ENCODE measurements around the gene DMD.
"Not testable (repeated sequence)": the region's sequence is repeated elsewhere in the genome, so short reads cannot be mapped to it uniquely, and the experiment has no call there.

DMD gene

DNA sequence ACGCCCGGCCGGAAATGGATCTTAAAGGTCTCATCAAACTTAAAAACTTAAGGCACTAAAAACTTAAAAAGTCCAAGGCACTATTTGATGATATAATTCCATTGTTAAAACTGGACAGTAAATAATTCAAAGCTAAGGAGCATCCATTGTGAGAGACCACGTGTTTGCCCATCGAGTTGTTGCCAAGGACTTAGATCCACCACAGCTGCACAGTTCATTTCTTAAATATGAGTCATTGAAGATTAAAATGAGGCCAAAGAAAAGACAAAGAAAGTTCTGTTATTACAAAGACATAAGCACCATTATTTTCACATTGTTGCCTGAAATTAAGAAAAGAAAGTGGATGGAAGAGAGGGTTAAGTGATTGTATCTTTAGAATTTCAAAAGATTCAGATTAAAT, 1728.0 kb downstream of the DMD start:
- in situ Hi-C loops (cut with MboI; ENCODE audit: low sequenced_read_pairs): no loop called here

DNA sequence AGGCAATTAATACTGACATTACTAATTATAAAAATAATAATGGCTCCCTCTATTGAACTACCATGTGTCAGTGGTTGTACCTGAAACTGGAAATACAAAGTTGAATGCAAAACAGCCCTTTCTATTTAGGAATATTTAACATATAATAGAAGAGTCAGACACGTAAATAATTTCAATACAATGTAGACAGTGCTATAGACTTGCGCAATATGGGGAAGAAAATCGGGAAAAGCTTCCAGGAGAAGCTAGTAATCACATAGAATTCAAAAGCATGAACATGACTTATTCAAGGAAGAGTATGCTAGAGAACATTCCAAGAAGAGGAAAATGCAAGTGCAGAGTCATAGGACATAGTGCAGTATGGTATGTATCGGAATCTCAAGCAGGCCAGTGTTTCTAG, 1730.7 kb downstream of the DMD start:
- in situ Hi-C loops (cut with MboI; ENCODE audit: low sequenced_read_pairs): no loop called here

DNA sequence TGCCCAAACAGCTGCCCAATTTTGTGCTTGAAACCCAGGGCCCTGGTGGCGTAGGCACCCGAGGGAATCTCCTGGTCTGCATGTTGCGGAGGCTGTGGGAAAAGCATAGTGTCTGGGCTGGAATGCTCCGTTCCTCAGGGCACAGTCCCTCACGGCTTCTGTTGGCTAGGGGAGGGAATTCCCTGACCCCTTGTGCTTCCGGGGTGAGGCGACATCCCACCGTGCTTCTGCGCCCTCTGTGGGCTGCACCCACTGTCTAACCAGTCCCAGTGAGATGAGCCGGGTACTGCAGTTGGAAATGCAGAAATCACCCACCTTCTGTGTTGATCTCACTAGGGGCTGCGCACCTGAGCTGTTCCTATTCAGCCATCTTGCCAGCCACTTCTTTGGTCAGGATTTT, 1740.1 kb downstream of the DMD start:
- in situ Hi-C loops (cut with MboI; ENCODE audit: low sequenced_read_pairs): no loop called here

DNA sequence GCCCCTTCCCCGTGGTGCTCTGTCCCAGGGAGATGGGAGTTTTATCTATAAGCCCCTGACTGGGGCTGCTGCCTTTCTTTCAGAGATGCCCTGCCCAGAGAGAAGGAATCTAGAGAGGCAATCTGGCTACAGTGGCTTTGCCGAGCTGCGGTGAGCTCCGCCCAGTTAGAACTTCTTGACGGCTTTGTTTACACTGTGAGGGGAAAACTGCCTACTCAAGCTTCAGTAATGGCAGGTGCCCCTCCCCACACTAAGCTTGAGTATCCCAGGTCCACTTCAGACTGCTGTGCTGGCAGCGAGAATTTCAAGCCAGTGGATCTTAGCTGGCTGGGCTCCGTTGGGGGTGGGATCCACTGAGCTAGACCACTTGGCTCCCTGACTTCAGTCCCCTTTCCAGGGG, 1740.6 kb downstream of the DMD start:
- in situ Hi-C loops (cut with MboI; ENCODE audit: low sequenced_read_pairs): not testable (repeated sequence)

DNA sequence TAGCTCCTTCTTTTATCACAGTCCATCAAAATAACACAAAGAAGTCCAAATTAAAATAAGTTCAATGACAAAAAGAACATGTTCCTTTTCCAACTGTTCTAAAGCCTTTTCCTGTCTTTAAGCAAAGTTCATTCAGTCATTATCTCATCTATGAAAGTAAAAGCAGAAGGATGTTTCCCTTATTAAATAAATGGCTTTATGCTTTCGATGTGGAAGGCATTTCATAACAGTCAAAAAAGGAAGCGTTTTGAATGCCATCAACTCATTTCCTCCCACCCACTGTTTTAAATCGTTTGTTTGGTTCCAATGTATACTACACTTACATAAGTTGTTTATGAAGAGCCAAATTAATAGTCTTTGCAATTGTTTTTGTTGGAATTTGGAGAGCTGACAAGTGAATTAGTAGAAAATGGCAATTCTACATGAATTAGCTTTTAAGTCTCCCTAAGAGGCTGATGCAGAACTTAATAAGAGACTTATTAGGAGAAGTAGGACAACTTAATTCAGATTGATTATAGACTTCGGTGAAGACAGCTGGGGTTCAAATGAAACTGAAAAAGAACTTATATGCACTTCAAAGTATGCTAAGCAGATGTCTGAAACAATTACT, 1746.9 kb downstream of the DMD start:
- in situ Hi-C loops (cut with MboI; ENCODE audit: low sequenced_read_pairs): no loop called here

DNA sequence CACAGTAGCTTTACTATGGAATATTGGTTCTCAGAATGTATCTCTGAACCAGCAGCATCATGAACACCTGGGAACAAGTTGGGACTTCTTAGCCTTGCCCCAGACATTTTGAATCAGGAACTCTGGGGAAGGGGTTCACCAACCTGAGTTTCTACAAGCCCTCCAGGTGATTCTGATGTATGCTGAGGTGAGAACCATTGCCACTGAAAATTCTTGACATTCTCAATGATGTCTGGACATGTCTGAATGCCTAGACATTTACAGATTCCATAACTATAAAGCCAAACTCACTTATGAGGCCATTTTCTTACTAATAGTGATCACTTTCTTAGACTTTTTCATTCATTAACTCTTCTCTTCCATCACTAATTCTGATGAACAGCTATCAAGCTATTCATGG, 1750.1 kb downstream of the DMD start:
- in situ Hi-C loops (cut with MboI; ENCODE audit: low sequenced_read_pairs): no loop called here

DNA sequence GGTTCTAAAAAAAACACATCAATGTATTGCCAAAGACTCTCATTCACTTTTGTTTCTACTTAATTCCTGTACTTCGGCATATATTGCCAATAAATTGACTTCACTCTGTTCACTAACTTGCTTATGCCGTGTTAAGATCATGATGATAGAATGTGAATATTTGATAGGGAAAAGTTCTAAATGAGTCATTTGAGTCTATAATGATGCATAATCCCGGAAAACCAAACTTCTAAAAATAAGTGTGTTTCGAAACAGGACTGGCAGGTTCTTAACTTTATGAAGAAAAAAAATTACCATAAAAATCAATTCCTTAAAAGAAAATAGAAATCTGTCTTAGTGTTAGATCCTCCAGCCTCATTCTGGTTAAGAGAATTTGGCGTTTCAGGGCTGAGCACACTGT, 1752.0 kb downstream of the DMD start:
- in situ Hi-C loops (cut with MboI; ENCODE audit: low sequenced_read_pairs): no loop called here

DNA sequence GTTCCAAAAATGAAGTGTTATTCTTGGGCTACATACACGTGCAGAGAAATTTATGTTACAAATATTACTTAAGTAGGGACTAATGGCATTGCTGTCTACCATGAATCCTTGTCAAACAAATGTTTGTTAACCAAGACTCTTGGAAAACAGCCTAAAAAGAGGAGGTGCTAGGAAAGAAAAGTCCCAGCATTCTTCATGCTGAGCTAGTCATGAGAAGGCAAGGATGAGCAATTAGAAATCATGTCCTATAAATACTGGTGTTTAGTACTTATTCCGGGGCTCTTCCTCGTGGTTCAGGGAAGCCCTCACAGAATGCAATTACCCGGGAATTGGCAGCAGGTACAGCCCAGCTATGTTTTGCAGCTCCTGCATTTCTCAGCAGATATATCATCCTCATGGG, 1761.4 kb downstream of the DMD start:
- in situ Hi-C loops (cut with MboI; ENCODE audit: low sequenced_read_pairs): no loop called here

DNA sequence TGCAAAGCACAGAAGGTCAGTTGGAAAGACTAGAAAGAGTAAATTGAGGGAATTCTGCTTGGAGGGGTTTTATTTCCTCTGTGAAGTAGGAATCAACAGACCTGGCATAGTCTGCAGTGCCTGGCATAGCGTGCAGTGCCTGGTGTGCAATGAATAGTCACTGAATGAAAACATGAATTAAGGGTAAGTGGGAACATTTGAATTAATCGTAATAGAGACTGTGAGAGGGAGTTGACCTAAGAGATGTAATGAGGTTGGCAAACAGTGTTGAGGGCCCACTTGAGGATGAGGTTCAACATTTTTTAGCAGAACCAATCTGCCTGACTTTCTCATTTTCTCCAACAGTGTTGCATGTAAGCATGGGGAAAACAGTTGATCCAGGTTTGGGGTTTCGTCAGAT, 1762.3 kb downstream of the DMD start:
- in situ Hi-C loops (cut with MboI; ENCODE audit: low sequenced_read_pairs): no loop called here

DNA sequence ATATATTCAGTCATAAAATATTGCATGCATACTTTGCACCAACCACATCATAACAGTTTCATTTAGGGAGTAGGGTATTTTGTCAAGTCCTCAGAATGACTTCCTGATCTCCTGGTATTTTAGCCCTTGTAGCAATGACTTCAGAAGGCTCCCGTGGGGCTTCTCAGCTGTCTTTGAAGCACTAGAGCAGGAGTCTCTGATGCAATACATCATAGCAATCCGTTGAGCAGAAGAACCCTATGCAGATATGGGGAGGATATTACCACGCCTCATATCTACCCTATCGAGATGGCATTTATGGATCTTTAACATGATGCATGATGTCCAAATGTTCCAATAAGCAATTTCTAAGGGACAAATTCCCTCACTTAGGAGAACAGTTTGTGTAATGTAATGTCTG, 1765.8 kb downstream of the DMD start:
- in situ Hi-C loops (cut with MboI; ENCODE audit: low sequenced_read_pairs): no loop called here

DNA sequence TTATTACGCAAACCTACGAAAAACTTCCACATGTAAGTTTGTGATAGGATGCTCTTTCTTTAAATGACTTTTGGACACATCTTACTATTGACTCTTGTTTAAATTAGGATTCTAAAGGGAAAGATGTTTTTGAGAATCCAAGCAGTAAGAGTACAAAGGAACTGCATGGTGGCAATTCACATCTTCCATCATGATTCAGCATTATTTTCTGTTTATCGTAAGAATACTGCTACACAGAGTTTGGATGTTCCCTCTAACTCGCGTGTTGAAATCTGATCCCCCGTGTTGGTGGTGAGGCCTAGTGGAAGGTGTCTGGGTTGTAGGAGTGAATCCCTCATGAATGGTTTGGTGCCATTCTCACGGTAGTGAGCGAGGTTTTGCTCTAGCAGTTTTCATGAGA, 1767.7 kb downstream of the DMD start:
- in situ Hi-C loops (cut with MboI; ENCODE audit: low sequenced_read_pairs): no loop called here

DNA sequence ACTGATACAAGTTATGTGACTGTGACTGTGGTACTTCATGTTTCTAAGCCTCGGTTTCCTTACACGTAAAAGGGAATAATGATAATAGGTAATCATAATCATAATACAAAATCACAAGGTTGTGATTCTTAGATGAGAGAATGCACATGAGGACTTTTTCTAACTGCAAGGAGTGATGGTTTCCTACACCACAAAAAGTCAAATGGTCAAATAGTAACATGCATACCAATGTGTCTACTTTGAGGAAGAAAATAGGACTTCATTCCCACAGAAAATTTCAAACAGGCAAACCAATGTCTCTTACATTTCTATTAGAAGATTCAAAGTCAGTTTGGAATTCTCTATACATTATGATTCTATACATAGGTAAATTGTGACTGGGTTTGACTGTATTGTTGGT, 1770.8 kb downstream of the DMD start:
- in situ Hi-C loops (cut with MboI; ENCODE audit: low sequenced_read_pairs): no loop called here

DNA sequence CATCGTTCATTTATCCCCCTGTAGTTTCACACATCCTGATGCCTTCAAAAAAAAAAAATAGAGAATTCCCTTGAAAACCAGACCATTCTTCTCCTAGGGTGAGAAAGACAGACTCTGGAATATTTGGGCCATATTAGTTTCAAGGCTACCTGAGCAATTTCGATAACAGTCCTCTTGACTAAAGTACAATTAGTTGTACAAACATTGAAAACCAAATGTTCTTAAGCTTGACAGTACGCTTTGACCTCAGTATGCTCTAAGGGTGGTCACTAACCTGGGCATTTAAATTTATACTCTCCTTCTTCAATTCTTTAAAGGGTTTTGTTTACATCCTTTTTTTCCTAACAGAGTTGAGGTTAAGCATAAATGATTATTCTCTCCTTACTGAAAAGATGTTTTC, 1774.9 kb downstream of the DMD start:
- in situ Hi-C loops (cut with MboI; ENCODE audit: low sequenced_read_pairs): no loop called here

DNA sequence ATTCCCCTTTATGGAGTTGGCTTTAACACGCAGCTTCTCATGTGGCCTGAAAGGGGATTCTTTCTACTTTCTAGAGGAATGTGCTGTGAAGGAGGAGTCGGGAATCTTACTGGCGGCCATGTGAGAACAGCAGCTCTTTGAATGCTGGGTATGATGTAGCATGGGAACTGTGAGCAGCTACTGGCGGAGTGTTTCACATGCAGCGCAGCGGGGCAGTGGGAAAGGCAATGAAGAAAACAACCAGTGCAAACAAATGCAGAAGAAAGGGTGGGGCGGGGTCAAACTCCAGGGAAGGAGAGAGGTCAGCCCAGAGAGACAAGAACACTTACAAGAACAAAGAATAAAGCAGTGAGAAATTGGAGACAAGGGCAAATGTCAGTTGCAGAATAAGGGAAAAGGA, 1775.8 kb downstream of the DMD start:
- in situ Hi-C loops (cut with MboI; ENCODE audit: low sequenced_read_pairs): no loop called here

DNA sequence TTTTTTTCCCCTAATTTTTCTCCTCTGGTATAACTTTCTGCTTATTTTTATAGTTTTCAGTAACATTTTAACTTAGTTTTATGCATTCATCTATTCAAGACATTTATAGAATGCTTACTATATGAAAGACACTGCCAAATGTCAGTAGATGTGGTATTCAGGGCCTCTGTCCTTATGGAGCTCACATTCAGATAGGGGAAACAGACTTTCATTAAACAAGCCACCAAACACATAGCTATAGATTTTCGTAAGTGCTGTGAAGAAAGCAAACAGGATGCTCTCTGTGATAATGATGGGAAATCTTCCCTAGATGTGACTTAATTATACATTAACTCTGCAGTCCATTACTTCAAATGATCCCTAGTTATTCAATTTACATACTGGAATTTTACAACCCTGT, 1777.5 kb downstream of the DMD start:
- in situ Hi-C loops (cut with MboI; ENCODE audit: low sequenced_read_pairs): no loop called here

DNA sequence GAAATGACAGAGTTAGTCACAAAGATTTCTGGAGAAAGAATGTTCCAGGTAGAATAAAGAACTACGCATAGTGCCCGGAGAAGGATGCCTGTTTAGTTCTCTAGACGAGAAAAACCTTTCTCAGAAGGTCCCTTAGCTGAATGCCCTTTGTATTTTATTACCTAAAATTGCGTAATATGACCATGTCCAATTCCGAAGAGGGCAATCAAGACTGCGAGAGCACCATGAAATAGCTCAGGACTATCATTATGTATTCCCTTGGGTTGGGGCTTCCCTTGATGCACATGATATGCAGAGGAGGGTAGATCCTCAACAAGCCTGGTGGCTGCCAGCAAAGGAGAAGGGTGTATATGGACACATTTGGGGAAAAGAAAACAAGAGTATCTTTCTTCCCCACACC, 1781.4 kb downstream of the DMD start:
- in situ Hi-C loops (cut with MboI; ENCODE audit: low sequenced_read_pairs): no loop called here

DNA sequence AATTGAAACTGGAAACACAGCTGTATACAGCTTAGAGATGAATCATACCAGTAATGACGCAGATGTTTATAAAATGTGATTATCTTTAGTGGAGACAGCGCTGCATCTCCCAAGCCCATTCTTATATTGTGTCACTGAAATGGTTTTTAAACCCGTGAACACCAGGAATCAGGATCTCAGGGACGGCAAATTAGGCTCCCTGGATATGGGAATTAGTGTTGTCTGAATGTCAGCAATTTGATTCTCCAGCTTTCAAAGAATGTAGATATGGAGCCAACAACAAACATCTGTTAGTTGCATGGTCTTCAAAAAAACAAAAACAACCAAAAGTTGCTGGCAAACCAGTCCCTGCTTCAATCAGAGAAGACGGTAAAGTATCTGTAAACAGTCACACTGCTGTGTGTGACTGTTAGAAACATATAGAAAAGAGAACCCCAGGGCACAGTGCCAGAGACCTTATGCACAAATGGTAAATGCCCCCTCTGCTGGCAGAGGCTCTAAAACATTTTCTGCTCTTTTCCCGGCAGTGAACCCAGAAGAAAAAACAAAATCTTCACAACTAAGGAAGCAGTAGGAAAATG, 1787.7 kb downstream of the DMD start:
- in situ Hi-C loops (cut with MboI; ENCODE audit: low sequenced_read_pairs): no loop called here

DNA sequence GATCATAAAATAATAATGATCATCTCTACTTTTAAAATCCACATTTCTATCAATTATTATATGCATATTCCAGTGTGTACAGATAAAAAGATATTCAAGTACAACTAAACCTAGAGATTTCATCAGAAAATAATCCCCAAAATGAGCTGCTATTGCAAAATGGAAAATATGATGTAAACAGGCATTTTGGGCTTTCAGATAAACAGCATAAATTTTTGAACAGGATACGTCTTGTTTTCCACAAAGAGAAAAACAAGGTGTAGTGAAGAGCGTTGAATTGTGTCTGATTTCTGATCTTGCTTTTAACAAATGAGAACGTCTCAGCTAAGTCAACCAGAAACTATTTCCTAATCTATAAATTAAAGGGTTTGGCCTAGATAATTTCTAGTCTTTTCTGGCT, 1789.9 kb downstream of the DMD start:
- in situ Hi-C loops (cut with MboI; ENCODE audit: low sequenced_read_pairs): no loop called here

DNA sequence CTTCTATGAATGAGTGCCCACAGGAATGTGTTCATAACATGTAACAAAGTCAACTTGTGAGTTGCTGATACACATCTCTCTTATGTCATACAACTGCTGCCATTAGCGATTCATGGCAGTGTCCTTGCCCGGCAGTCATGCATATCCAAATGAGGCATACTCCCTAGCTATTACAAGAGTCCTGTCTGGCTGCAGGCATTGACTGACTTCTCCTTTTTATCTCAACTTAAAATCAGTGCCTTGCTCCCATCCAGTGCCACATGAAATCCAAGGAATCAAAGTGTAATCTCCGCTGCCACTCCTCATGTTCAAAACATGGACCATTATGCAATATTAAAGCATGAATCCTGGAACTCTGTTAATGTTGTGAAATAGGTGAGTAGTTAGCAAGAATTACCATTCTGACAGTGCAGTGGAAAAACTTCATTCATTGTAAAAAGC, 1790.6 kb downstream of the DMD start:
- in situ Hi-C loops (cut with MboI; ENCODE audit: low sequenced_read_pairs): no loop called here

DNA sequence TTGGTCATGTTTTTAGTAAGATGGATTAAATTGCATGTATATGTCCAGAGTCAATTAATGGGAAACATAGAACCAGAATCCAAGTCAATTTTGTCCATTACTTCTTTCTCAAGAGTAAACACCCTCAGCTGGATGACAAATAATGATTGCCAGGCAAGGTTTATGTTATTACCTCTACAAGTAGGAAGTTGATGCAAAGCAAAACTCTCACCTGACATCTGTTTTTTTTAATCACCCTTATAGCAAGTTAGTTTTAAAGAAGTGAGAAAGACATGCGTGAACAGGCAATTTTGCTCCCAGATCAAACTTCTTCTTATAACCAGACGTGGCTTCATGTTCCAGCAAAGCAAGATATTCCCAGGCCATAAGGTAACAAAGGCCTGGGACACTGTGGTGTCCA, 1791.0 kb downstream of the DMD start:
- in situ Hi-C loops (cut with MboI; ENCODE audit: low sequenced_read_pairs): no loop called here

DNA sequence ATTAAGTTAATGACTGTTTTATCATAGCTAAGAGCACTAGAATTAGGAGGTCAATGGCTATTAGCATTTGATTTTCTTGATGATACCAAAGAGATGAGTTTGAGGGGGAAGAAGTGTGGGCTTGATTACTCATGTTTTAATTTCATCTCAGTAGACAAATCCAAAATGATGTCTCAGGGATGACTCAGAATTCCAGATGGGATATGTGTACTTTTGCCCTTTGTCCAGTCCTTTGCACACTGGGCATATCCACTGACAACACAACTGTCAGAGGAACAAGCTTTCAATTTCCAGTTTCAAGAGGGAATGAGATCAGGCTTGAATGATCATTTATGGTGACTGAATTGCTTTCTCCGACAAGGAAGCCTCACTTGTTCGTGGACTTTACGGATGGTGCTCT, 1814.2 kb downstream of the DMD start:
- in situ Hi-C loops (cut with MboI; ENCODE audit: low sequenced_read_pairs): no loop called here

DNA sequence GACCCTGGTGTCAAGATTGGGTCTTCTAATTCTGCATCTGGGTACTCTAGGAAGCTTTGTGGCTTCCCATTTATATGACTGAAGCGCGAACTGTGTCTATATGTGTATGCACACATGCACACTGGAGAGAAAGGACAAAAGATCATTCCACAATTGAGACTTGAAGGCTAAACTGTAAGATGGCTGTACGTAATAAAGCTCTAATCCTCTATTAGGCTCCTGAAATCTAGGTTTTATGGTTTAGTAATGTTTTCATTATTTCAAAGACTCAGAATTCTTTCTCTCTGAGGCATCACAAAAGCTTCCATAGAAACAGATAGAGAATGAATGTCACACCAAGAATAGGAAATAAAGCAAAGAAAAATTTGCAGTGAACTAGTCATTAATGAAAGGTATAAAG, 1818.8 kb downstream of the DMD start:
- in situ Hi-C loops (cut with MboI; ENCODE audit: low sequenced_read_pairs): no loop called here

DNA sequence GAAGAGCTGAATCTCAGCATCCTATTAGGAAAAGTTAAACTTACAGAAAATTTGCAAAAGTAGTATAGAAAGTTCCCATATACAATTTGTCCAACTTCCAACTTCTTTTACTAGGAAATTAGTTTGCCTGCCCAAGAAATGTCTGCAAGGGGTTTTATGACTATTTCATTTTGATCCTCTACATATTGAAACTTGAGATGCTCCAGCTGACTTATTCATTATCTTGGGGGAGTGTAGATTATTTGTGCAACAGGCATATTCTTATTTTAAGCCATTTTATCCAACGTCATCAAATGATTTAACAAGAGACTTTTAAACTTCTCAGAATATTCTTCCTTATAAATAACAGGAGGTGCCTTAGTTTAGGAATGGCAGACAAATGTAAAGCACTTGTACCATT, 1822.4 kb downstream of the DMD start:
- in situ Hi-C loops (cut with MboI; ENCODE audit: low sequenced_read_pairs): no loop called here
